ENCODE data around the gene TOR2A. TPM values are rescaled to one million over a fixed set of nuclear protein-coding genes. Genes with fewer than 3 reads are reported as not detected.

Gene TOR2A
- total and polyA plus RNA-seq, 9 of the 15 experiments (the other 6 are each of a cell fraction or from before 2014, with no cell fraction given), result 0.80 to 25.9 (median 11.1) TPM

- no peak for TF ChIP-seq AFF4 (CRISPR knock-in tag; IDR thresholded peaks at IDR 0.05)
- TF ChIP-seq KDM1A (IDR thresholded peaks at IDR 0.05), result peak in 1 of 2 experiments; percentile 21; a peak in 1 of 4 replicates
- no peak for TF ChIP-seq MAZ (CRISPR knock-in tag; conservative IDR thresholded peaks at IDR 0.05 in 1 of 2, IDR thresholded peaks at IDR 0.05 in 1 of 2)
Measured at GRCh38 chr9:127735530-127736185, 564 bp upstream of the TOR2A start (continued).

- no peaks in the 10 kb centered on the region for H3K36me3 ChIP-seq (ENCODE audit: control insufficient read depth, insufficient read depth, low read length)
- DNase-seq (ENCODE audit: extremely low read depth in 1 of 4, low spot score in 3 of 4), result peak in 2 of 4 experiments; percentile 27 to 34
- no peaks in the 10 kb centered on the region; the same call in 1 of the 2 replicates for H4K20me1 ChIP-seq (replicated peaks; ENCODE audit: control insufficient read depth, insufficient read depth, low read length)
- no peak overlapping the region; the same call in 2 of the 3 replicates for H3K27ac ChIP-seq (ENCODE audit: extremely low read depth, low read depth, low read length)
- peak overlapping the region; percentile 75 to 92 for H3K9ac ChIP-seq (ENCODE audit: insufficient read depth in 1 of 2, low read depth in 2 of 2, low read length in 2 of 2)
- H3K27me3 ChIP-seq (ENCODE audit: control insufficient read depth in 2 of 2, insufficient read depth in 2 of 2, low read length in 2 of 2), result no peaks in the 10 kb centered on the region
- in situ Hi-C loops (cut with MboI), result loop anchor here (10.0 kb wide), 1 partner anchor 139 kb away; no protein-coding TSS in a partner anchor
- intact Hi-C loops (cut with micrococcal nuclease), result loop anchor here (1.0 to 10.0 kb wide), 5 partner anchors 75 to 301 kb away; no protein-coding TSS in a partner anchor
- H3K4me1 ChIP-seq (replicated peaks in 1 of 2; ENCODE audit: control insufficient read depth in 2 of 2, insufficient read depth in 2 of 2, low read length in 2 of 2), result peaks cover 7 to 42% of the 10 kb centered on the region in 2 experiments; a peak in 4 of 5 replicates
- peak overlapping the region; percentile 79 for H3K4me2 ChIP-seq (ENCODE audit: insufficient read depth, low read length)
- peak overlapping the region; percentile 98 for H2AFZ ChIP-seq (ENCODE audit: low read depth, low read length)
- no peaks in the 10 kb centered on the region for H3K9me3 ChIP-seq (replicated peaks; ENCODE audit: control insufficient read depth, insufficient read depth, low read depth, low read length)
- CTCF ChIA-PET (ENCODE audit: low intra/inter-chr PET ratio), result interaction anchor here (0.6 to 3.4 kb wide), 10 partner anchors 51 to 230 kb away, joined by 3 to 49 read pairs (median 13); partner anchors contain the start of gene CDK9
- no peak for FAIRE-seq
- 29% methylated on average over 18 of the region's 22 CpGs for WGBS (ENCODE audit: insufficient coverage, low coverage, missing lambda C conversion rate)
- H3K9me1 ChIP-seq (ENCODE audit: control insufficient read depth, insufficient read depth, low read length), result no peaks in the 10 kb centered on the region
- TSS peak; percentile 53 for BruUV-seq (replicated peaks)
- peak overlapping the region; percentile 74 for H3K4me3 ChIP-seq
- no peak; the same call in 2 of the 3 replicates for ATAC-seq
- POLR2A ChIA-PET, result interaction anchor here (0.6 to 1.4 kb wide), 12 partner anchors 9 to 626 kb away, joined by 3 to 6 read pairs (median 3); partner anchors contain the start of genes PTRH1 and TTC16
- peaks cover 4% of the 10 kb centered on the region; the same call in 2 of the 3 replicates for H3K79me2 ChIP-seq (ENCODE audit: control insufficient read depth, insufficient read depth, low read length)
- no peak for TF ChIP-seq CBX2 (IDR thresholded peaks at IDR 0.05; ENCODE audit: insufficient read depth, low read length, poor library complexity, severe bottlenecking)
- no peak for TF ChIP-seq BRD9 (IDR thresholded peaks at IDR 0.05; ENCODE audit: low read depth, partially characterized antibody)
- 0 out of 2 replicates have a peak, but pooled peaks have one; percentile 15 for TF ChIP-seq ZFP91 (CRISPR knock-in tag; IDR thresholded peaks at IDR 0.05)
- no peak for TF ChIP-seq U2AF2 (optimal IDR thresholded peaks at IDR 0.05; ENCODE audit: low read depth, low read length)
- no peak for TF ChIP-seq FOXA1 (IDR thresholded peaks at IDR 0.05; ENCODE audit: borderline replicate concordance)
- TF ChIP-seq MEF2A (IDR thresholded peaks at IDR 0.05; ENCODE audit: control insufficient read depth, low read depth, low read length), result no peak
- TF ChIP-seq MTA1 (IDR thresholded peaks at IDR 0.05; ENCODE audit: borderline replicate concordance), result no peak
- TF ChIP-seq TOE1 (IDR thresholded peaks at IDR 0.05; ENCODE audit: borderline replicate concordance), result no peak
- TF ChIP-seq TOE1 (CRISPR knock-in tag; IDR thresholded peaks at IDR 0.05; ENCODE audit: borderline replicate concordance, low read depth), result 0 out of 2 replicates have a peak, but pooled peaks have one; percentile 53
- 0 out of 2 replicates have a peak, but pooled peaks have one; percentile 24 for TF ChIP-seq CTBP1 (IDR thresholded peaks at IDR 0.05; ENCODE audit: borderline replicate concordance)
Measured at GRCh38 chr9:127734247-127734746, 797 bp downstream of the TOR2A start.
